IPS-15b (cell line): ENCODE measurements around the gene NDUFAF7.
"Not testable (repeated sequence)": the region's sequence is repeated elsewhere in the genome, so short reads cannot be mapped to it uniquely, and the experiment has no call there.

Experiments
- H3K27me3 ChIP-seq: one replicate; pipeline ENCODE4 v1.6.1; 2013; ENCODE audit warnings: low read length; ENCODE audit not compliant: control insufficient read depth, insufficient read depth
- H3K36me3 ChIP-seq: one replicate; pipeline ENCODE4 v1.6.1; 2013; ENCODE audit warnings: low read length; ENCODE audit not compliant: control insufficient read depth, insufficient read depth
- H3K4me1 ChIP-seq: one replicate; pipeline ENCODE4 v1.6.1; 2013; ENCODE audit warnings: mild to moderate bottlenecking, low read length; ENCODE audit not compliant: control insufficient read depth, insufficient read depth
- H3K4me3 ChIP-seq: one replicate; pipeline ENCODE4 v1.5.1; 2013; ENCODE audit warnings: low read depth, low read length
- H3K9ac ChIP-seq: one replicate; pipeline ENCODE4 v1.6.1; 2013; ENCODE audit warnings: low read depth, mild to moderate bottlenecking, low read length
- H3K9me3 ChIP-seq: one replicate; pipeline ENCODE4 v1.6.1; 2013; ENCODE audit warnings: mild to moderate bottlenecking, low read length; ENCODE audit not compliant: control insufficient read depth, insufficient read depth

The NDUFAF7 gene

GRCh38 chr2:37231241-37232130, at the start of gene NDUFAF7, which contains the start of gene CEBPZ:
NDUFAF7 (plus strand) TSS chr2:37231658; CDS start chr2:37231706, 48 bp downstream.
CEBPZ (minus strand) TSS chr2:37231596; CDS start chr2:37231567, 29 bp downstream.
- no peaks in the 10 kb centered on the region for H3K27me3 ChIP-seq
- peaks cover 26% of the 10 kb centered on the region for H3K4me1 ChIP-seq
- H3K9me3 ChIP-seq, result no peaks in the 10 kb centered on the region
- peaks cover 13% of the 10 kb centered on the region for H3K36me3 ChIP-seq
- peak within 1 kb of the TSS; percentile 97 for H3K9ac ChIP-seq
- peak within 1 kb of the TSS; percentile 99 for H3K4me3 ChIP-seq

- Histone ChIP-seq H3K36me3 (no peaks in the 10 kb centered on the region), H3K9me3 (no peaks in the 10 kb centered on the region), H3K27me3 (no peaks in the 10 kb centered on the region), H3K9ac (peak overlapping the region; percentile 17), H3K4me3 (no peak overlapping the region), H3K4me1 (peaks cover 11% of the 10 kb centered on the region)
These were observed 49.5 kb upstream of the NDUFAF7 start for GRCh38 chr2:37181726-37182684.

GRCh38 chr2:37188570-37188969, 42.9 kb upstream of the NDUFAF7 start, which contains the start of gene SULT6B1:
SULT6B1 (minus strand) TSS chr2:37188670; CDS start chr2:37188640, 30 bp downstream.
- Histone ChIP-seq H3K4me3 (no peak within 1 kb of the TSS), H3K27me3 (no peaks in the 10 kb centered on the region), H3K36me3 (no peaks in the 10 kb centered on the region), H3K9ac (no peak within 1 kb of the TSS), H3K9me3 (no peaks in the 10 kb centered on the region), H3K4me1 (peaks cover 30% of the 10 kb centered on the region)

GRCh38 chr2:37189452-37190153, 41.9 kb upstream of the NDUFAF7 start:
- Histone ChIP-seq H3K9ac (peak overlapping the region; percentile 20), H3K36me3 (no peaks in the 10 kb centered on the region), H3K4me1 (peaks cover 30% of the 10 kb centered on the region), H3K27me3 (no peaks in the 10 kb centered on the region), H3K9me3 (no peaks in the 10 kb centered on the region), H3K4me3 (no peak overlapping the region)

GRCh38 chr2:37190290-37190689, 41.2 kb upstream of the NDUFAF7 start:
- Histone ChIP-seq H3K36me3 (no peaks in the 10 kb centered on the region), H3K9ac (no peak overlapping the region), H3K4me1 (peaks cover 30% of the 10 kb centered on the region), H3K4me3 (no peak overlapping the region), H3K9me3 (no peaks in the 10 kb centered on the region), H3K27me3 (no peaks in the 10 kb centered on the region)

- H3K4me1 ChIP-seq, result peaks cover 30% of the 10 kb centered on the region
- no peak overlapping the region for H3K4me3 ChIP-seq
- H3K36me3 ChIP-seq, result no peaks in the 10 kb centered on the region
- no peaks in the 10 kb centered on the region for H3K9me3 ChIP-seq
- H3K9ac ChIP-seq, result no peak overlapping the region
- no peaks in the 10 kb centered on the region for H3K27me3 ChIP-seq
These were observed 40.2 kb upstream of the NDUFAF7 start for GRCh38 chr2:37191253-37191652.

- H3K4me3 ChIP-seq, result no peak overlapping the region
- H3K27me3 ChIP-seq, result no peaks in the 10 kb centered on the region
These were observed 39.7 kb upstream of the NDUFAF7 start for GRCh38 chr2:37191747-37192146.

GRCh38 chr2:37192551-37192950, 38.9 kb upstream of the NDUFAF7 start:
- Histone ChIP-seq H3K9me3 (no peaks in the 10 kb centered on the region), H3K27me3 (no peaks in the 10 kb centered on the region), H3K4me3 (no peak overlapping the region), H3K4me1 (peaks cover 30% of the 10 kb centered on the region), H3K36me3 (no peaks in the 10 kb centered on the region), H3K9ac (no peak overlapping the region)

More at GRCh38 chr2:37191747-37192146, 39.7 kb upstream of the NDUFAF7 start:
- Histone ChIP-seq H3K36me3 (no peaks in the 10 kb centered on the region), H3K4me1 (peaks cover 30% of the 10 kb centered on the region), H3K9me3 (no peaks in the 10 kb centered on the region), H3K9ac (peak overlapping the region; percentile 37)

GRCh38 chr2:37195862-37196319, 35.6 kb upstream of the NDUFAF7 start:
- H3K4me1 ChIP-seq, result peaks cover 27% of the 10 kb centered on the region
- not testable (repeated sequence) for H3K36me3 ChIP-seq, H3K9me3 ChIP-seq, H3K9ac ChIP-seq, H3K27me3 ChIP-seq
- H3K4me3 ChIP-seq, result peak overlapping the region; percentile 95

- peaks cover 24% of the 10 kb centered on the region for H3K4me1 ChIP-seq
- peak within 1 kb of the TSS; percentile 96 for H3K9ac ChIP-seq
- H3K27me3 ChIP-seq, result no peaks in the 10 kb centered on the region
- no peaks in the 10 kb centered on the region for H3K9me3 ChIP-seq
- peak within 1 kb of the TSS; percentile 95 for H3K4me3 ChIP-seq
- peaks cover 5% of the 10 kb centered on the region for H3K36me3 ChIP-seq
These were observed 34.9 kb upstream of the NDUFAF7 start, which contains the start of gene CEBPZOS for GRCh38 chr2:37196320-37197195. CEBPZOS (plus strand) TSS chr2:37196496; CDS start chr2:37199705, 3,209 bp downstream.
